NCI-H128 (cell line): Measurements from ENCODE around the gene PCNX2.
"Not testable (repeated sequence)": the region's sequence is repeated elsewhere in the genome, so short reads cannot be mapped to it uniquely, and the experiment has no call there.

Experiments
- DNase-seq: peaks from one replicate; lab custom pipeline; 2025; ENCODE audit not compliant: unreplicated experiment; lab: John Stamatoyannopoulos, UW

PCNX2 gene

DNA sequence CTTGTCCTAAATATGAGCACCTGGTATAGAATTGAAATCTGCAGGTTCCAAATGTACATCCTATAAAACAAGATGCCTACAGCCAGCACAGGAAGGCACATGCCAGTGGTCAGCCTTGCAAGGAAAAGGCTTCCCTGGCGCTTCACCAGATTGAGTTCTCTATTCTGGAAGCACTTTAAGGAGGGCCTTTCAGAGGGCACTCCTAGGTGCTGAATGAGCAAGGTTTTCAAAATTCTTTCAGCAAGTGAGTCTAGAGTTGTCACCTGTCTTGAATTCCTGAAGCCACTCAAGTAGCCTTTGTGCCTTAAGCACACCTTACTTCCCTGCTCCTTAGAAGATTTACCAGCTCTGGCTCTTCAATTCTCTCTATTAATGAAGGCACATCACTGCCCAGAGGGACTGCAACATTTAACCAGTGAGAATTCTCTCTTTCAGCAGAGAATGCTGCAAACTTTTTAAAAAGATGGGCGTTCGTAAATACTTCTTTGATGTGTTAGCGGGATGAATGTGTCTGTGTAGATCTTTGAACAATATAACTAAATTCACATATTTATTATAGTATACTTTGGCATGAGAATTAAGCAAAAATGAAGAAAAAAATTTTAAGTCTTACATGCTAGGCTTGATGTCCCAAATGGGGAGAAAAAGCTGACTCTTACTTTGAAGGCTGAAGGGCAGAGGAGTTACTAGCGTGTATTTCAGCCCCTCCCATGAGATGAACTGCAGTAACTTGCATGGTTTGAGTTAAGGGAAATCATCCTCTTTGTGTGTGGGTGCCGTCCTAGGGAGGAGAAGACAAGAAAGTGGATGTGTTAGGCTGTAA, 183.1 kb downstream of the PCNX2 start:
- DNase-seq, result no peak

DNA sequence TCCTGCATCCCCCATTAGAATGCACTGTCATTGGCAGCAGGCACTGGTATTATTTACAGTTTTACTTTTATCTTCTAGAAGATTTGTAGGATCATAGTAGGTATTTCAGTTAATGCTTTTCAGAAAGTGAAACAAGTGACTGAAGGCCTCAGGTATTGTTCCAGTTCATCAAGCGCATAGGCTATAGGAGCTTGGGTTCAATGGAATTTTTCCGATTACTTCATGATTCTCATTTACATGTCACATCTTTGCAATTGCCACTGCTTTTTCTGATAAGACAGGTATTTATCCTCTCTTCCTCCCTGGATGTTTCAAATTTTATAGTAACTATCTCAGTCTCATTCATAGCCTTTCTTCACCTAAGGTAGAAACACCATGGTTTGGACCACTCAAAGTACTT, 183.8 kb downstream of the PCNX2 start:
- no peak for DNase-seq

- no peak for DNase-seq
Observed at GRCh38 chr1:233109096-233109495, 186.4 kb downstream of the PCNX2 start.

DNA sequence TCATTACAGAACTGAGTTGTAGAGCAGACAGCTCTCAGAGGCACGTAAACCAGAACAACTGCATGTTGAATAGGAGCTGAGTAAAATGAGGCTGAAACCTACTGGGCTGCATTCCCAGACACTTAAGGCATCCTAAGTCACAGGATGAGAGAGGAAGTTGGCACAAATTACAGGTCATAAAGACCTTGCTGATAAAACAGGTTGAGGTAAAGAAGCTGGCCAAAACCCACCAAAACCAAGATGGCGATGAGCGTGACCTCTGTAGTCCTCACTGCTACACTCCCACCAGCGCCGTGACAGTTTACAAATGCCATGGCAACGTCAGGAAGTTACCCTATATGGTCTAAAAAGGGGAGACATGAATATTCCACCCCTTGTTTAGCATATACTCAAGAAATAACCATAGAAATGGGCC, 187.8 kb downstream of the PCNX2 start:
- DNase-seq, result not testable (repeated sequence)

- DNase-seq, result no peak
Observed at GRCh38 chr1:233107130-233107660, 188.3 kb downstream of the PCNX2 start.

DNA sequence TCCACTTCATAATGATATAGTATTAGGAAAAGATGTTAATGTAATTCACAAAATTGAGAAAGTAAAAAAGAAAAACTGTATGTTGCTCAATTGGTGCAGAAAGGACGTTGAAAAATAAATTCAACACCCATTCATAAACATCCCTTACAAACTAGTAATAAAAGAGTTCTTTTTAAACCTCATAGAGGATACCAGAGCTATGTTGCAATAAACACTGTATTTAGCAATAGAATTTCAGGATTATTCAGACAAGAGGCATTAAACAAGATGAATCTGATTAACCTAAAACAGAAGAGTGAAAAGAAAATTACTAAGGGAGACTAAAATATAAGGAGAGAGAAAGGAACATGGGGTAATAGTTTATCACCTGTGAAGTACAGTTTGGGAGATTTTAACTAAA, 190.3 kb downstream of the PCNX2 start:
- no peak for DNase-seq

DNA sequence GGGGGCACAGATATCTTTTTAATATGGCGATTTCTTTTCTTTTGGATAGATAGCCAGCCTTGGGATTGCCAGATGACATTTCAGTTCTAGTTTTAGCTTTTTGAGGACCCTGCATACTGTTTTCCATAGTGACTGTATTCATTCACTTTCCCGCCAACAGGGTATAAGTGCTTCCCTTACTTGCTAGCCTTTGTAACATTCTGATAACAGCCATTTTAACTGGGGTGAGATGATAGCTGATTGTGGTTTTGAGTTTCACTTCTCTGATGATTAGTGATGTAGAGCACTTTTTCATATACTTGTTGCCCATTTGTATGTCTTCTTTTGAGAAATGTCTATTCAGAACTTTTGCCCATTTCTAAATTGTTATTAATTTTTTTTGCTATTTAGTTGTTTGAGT, 193.2 kb downstream of the PCNX2 start:
- no peak for DNase-seq

DNA sequence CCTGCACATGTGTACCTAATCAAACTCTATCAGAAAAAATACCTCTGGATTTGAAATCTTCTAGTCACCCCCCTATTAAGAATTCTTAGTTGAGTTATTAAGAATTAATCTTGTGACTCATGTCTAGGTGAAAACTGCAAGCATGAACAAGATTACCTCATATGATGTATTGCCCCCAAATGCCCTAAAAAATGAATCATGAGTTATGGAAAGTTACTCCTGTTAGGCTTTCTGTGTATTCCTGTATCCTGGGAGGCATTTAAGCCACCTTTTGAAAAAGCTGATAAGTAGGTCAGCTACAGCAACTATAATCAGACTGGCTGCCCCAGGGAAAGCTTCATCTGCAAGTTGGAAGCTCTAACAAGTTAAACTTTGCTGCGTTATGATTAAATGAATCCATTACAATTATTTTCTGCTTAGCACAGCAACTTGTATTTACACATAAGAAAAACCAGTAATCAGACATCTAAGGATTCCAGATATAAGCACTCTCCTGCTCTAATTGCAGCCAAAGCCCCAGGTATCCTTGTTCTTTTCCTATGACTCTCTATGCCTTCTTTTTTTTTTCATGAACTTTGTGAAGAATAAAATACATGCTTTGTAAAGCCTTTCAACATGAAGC, 197.5 kb downstream of the PCNX2 start:
- no peak for DNase-seq

DNA sequence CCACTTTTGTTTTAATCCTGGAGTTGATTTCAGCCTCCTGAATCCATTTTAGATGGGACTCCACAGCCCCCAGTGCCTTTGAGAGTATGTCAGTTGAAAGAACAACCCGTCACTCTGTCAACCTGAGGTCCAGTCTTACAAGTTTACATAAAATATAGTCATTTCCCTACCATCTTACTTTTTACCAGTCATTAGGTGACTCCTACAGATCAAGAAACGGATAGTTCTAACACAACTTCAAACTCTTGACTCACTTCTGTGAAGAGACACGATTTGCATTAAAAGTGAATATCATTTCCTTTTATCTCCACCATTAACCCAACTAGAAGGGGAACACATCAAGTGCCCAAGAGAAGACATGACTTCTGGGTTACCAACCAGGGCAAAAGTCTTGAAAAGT, 198.0 kb downstream of the PCNX2 start:
- DNase-seq, result no peak

- DNase-seq, result no peak
Observed at GRCh38 chr1:233094691-233095090, 200.8 kb downstream of the PCNX2 start.

GRCh38 chr1:233094269-233094668, 201.3 kb downstream of the PCNX2 start:
- no peak for DNase-seq

DNA sequence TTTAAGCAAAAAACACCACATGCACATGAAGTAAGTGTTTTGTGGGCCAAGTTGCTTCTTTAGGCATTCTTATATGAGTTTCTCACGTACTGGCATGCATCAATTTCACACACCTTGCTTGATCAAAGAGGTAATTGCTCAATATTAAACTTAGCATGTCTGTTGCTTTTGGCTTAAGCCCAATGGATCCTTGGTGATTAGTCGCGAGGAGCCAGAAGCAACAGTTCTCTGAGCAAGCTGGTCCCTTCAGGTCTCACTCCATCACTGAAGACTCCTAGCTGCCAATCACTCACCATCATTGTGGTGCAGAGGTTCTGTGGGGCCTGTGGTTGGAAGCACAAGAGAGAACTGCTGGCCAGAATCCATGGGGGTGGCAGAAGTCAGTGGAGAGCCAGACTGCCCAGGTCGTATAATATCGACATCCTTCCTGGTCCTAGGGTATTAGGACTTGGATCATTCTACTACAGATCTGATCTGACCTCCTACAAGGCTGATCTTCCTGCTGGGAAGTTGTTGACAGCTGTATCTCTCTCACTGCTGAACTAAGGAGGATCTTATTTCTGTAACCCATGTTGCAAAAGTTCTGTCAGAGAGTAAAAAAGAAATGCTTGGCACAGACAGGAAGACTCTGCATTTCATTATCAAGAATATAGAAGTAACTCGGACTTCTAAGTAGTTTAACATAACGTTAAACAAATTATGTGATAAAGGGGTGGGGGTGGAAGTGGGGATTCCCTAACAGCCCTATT, 204.6 kb downstream of the PCNX2 start:
- DNase-seq, result no peak

DNA sequence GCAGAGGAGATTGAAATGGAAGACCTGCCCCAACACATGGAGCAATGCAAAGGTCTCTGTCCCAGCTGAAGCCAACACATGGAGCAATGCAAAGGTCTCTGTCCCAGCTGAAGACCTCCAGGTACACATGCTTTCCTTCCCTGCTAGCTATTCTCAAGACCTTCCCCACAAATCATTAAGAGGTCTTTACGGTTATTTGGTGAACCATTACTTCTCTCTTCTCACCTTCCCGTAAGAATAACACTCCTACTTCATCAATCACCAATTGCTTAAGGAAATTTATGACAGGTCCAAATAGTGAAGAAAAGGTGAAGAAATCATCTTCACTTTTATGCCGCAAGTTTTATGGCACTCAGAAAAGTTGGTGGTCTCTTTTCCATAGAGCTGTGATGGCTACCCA, 206.3 kb downstream of the PCNX2 start:
- no peak for DNase-seq

DNA sequence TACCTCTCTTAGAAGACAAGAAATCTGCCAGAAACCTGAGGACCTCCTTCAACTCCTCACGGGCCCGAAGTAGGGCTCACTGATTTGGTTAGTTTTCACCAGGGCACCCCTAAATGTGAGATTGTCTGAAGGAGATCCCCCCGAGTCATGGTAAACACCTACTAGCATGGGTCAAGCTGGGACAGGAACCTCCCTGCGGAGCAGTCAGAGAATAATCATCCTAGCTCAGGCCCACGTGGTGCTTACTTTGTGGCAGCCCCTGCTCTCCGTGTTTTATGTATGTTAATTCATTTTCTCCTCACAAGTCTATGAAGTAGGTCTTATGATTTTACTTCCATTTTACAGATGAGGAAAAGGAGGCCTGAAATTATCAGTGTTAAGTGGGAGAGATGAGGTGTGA, 206.9 kb downstream of the PCNX2 start:
- no peak for DNase-seq

- no peak for DNase-seq
Observed at GRCh38 chr1:233086961-233087881, 208.3 kb downstream of the PCNX2 start.

GRCh38 chr1:233085566-233085965, 210.0 kb downstream of the PCNX2 start:
- no peak for DNase-seq

GRCh38 chr1:233082778-233083550, 212.6 kb downstream of the PCNX2 start:
- no peak for DNase-seq

DNA sequence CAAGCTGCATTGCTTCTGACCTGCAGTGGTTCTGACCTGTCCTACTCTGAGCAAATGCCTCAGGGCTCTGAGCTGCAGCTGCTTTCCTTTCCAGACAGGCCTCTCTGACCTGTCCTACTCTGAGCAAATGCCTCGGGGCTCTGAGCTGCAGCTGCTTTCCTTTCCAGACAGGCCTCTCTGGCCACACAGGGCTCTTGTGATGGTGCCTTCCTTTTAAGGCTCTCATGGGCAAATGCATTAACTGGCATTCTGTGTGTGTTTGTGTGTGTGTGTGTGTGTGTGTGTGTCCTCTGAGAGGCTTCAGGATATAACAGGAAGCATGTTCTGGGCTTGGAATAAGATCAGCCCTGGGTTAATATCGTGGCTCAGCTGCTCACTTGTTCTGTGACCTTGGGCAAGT, 213.8 kb downstream of the PCNX2 start:
- no peak for DNase-seq

DNA sequence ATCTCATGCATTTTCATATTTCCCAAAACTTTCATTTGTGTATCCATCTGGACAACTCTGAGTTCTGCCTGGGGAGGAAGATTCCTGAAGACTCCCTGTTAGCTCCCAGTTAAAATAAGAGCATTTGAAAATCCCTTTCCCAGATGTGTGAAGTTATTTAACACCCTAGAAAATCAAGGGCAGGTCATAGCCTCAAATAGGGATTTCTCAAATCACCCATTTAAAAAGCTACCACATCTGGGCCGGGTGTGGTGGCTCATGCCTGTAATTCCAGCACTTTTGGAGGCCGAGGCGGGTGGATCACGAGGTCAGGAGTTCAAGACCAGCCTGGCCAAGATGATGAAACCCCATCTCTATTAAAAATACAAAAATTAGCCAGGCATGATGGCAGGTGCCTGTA, 214.7 kb downstream of the PCNX2 start:
- DNase-seq, result not testable (repeated sequence)

GRCh38 chr1:233080286-233080685, 215.2 kb downstream of the PCNX2 start:
- no peak for DNase-seq
